ENCODE results near the gene ERLEC1. TPM values are rescaled to one million over a fixed set of nuclear protein-coding genes. Genes with fewer than 3 reads are reported as not detected.

Gene ERLEC1
- total RNA-seq, 1 experiment from 2014 or later, result 107 TPM

GRCh38 chr2:53782676-53783075 lies 4.2 kb upstream of the ERLEC1 start:
- no peak for DNase-seq (ENCODE audit: low read depth)

GRCh38 chr2:53784436-53784835 lies 2.4 kb upstream of the ERLEC1 start:
- DNase-seq (ENCODE audit: low read depth), result no peak

GRCh38 chr2:53785366-53785765 lies 1.5 kb upstream of the ERLEC1 start:
- DNase-seq (ENCODE audit: low read depth), result peak; percentile 26

GRCh38 chr2:53786352-53786704 lies 516 bp upstream of the ERLEC1 start:
- DNase-seq (ENCODE audit: low read depth), result peak; percentile 56

- peak; percentile 25 for DNase-seq (ENCODE audit: low read depth)
These were observed 908 bp downstream of the ERLEC1 start for GRCh38 chr2:53787614-53788289.

- no peak for DNase-seq (ENCODE audit: low read depth)
These were observed 6.4 kb downstream of the ERLEC1 start for GRCh38 chr2:53793261-53793660.

GRCh38 chr2:53793821-53794220 lies 7.0 kb downstream of the ERLEC1 start:
- no peak for DNase-seq (ENCODE audit: low read depth)

- no peak for DNase-seq (ENCODE audit: low read depth)
These were observed 14.7 kb downstream of the ERLEC1 start for GRCh38 chr2:53801547-53801946.

GRCh38 chr2:53802617-53803151 lies 15.8 kb downstream of the ERLEC1 start:
- no peak for DNase-seq (ENCODE audit: low read depth)

- no peak for DNase-seq (ENCODE audit: low read depth)
These were observed 24.8 kb downstream of the ERLEC1 start for GRCh38 chr2:53811601-53812000.

GRCh38 chr2:53813151-53813550 lies 26.3 kb downstream of the ERLEC1 start:
- no peak for DNase-seq (ENCODE audit: low read depth)

- no peak for DNase-seq (ENCODE audit: low read depth)
These were observed 32.1 kb downstream of the ERLEC1 start for GRCh38 chr2:53818854-53819435.

GRCh38 chr2:53819634-53820033 lies 32.8 kb downstream of the ERLEC1 start:
- no peak for DNase-seq (ENCODE audit: low read depth)

- DNase-seq (ENCODE audit: low read depth), result no peak
These were observed 33.2 kb downstream of the ERLEC1 start for GRCh38 chr2:53820048-53820447.

GRCh38 chr2:53820711-53821110 lies 33.9 kb downstream of the ERLEC1 start:
- peak; percentile 32 for DNase-seq (ENCODE audit: low read depth)

- DNase-seq (ENCODE audit: low read depth), result no peak
These were observed 35.0 kb downstream of the ERLEC1 start for GRCh38 chr2:53821810-53822209.

- DNase-seq (ENCODE audit: low read depth), result peak; percentile 14
These were observed 36.8 kb downstream of the ERLEC1 start for GRCh38 chr2:53823639-53824038.

GRCh38 chr2:53826030-53826410 lies 39.2 kb downstream of the ERLEC1 start:
- no peak for DNase-seq (ENCODE audit: low read depth)

- DNase-seq (ENCODE audit: low read depth), result no peak
These were observed 39.9 kb downstream of the ERLEC1 start for GRCh38 chr2:53826587-53827397.

GRCh38 chr2:53827398-53828175 lies 40.7 kb downstream of the ERLEC1 start:
- peak; percentile 12 for DNase-seq (ENCODE audit: low read depth)

- DNase-seq (ENCODE audit: low read depth), result no peak
These were observed 41.5 kb downstream of the ERLEC1 start for GRCh38 chr2:53828331-53828730.
